Peyer's patch (tissue), 4 donors: Measurements from ENCODE around the gene SCGB1C1. TPM values are rescaled to one million over a fixed set of nuclear protein-coding genes. Genes with fewer than 3 reads are reported as not detected.

Experiments used
- DNase-seq, 3 donors: peaks; one replicate each; pipeline ENCODE4 v3.0.0-alpha.2; 2017 to 2019
- H3K27ac ChIP-seq, 4 donors: fragments of 200-600 bp; sonication (generic); one replicate each; pipeline ENCODE4 v1.5.1; 2016 to 2019
- H3K27me3 ChIP-seq, 2 donors: fragments of 200-600 bp; sonication (generic); one replicate each; pipeline ENCODE4 v1.5.1; 2019
- H3K36me3 ChIP-seq, 3 donors: fragments of 200-600 bp; sonication (generic); one replicate each; pipeline ENCODE4 v1.5.1; 2016 to 2019
- H3K4me1 ChIP-seq, 4 donors: fragments of 200-600 bp; sonication (generic); one replicate each; pipeline ENCODE4 v1.5.1; 2016 to 2019
- H3K4me3 ChIP-seq, 4 donors: fragments of 200-600 bp; sonication (generic); 1 replicate in 3 of 4; 2 replicates in 1 of 4; pipeline ENCODE4 v1.5.1; 2016 to 2019; ENCODE audit warnings: mild to moderate bottlenecking in 1 of 4
- H3K9me3 ChIP-seq, 4 donors: fragments of 200-600 bp; sonication (generic); one replicate each; pipeline ENCODE4 v1.5.1; 2016 to 2019; ENCODE audit warnings: mild to moderate bottlenecking in 1 of 4
- POLR2A ChIP-seq, 2 donors: fragments of 450-650 bp; IDR thresholded peaks; one replicate each; pipeline ENCODE4 v1.5.1; 2017; ENCODE audit warnings: antibody characterized with exemption in 2 of 2, mild to moderate bottlenecking in 2 of 2, moderate library complexity in 2 of 2
- total RNA-seq, 4 donors: library from RNA; depleted of rRNA; stranded (reverse); fragments of >200 nt; gene quantifications; one replicate each; pipeline ENCODE4 v1.1.0, GENCODE V29; 2016
- TF ChIP-seq, protein P1 (sequence below), 6 experiments: fragments of 450-650 bp in 4 of 6; fragments of 200-600 bp in 2 of 6; sonication (generic) in 1 of 6; IDR thresholded peaks; one replicate each; pipeline ENCODE4 v1.5.1; 2017 to 2019; ENCODE audit warnings: antibody characterized with exemption in 6 of 6, mild to moderate bottlenecking in 3 of 6, moderate library complexity in 1 of 6

Gene SCGB1C1
- total RNA-seq, 4 donors from 2014 or later = not detected

DNA sequence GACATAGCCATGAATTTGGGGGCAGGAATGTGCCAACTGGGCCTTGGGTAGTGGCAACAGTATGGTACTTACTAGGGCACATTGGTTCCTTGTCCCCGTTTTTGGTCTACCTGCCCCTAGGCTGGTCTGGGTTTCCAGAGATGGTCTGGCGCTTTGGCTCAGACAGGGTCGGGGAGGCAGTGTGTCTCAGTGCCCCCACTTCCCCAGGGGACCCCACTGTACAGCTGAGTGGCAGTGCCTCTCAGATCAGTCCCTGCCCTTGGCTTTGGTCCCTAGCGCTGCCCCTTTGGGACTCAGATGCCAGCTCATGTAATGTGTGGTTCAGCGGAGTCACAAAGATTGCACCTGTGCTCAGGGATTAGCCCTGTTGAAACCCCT is 17.9 kb downstream of the SCGB1C1 start:
- peaks cover 0 to 65% (median 0%) of the 10 kb centered on the region in 3 donors for H3K36me3 ChIP-seq
- peaks cover 3 to 25% (median 13%) of the 10 kb centered on the region in 4 donors for H3K4me1 ChIP-seq
- no peak overlapping the region for H3K4me3 ChIP-seq
- H3K27ac ChIP-seq = no peak overlapping the region
- no peaks in the 10 kb centered on the region for H3K27me3 ChIP-seq
- no peaks in the 10 kb centered on the region for H3K9me3 ChIP-seq
- TF ChIP-seq, protein P1, sequence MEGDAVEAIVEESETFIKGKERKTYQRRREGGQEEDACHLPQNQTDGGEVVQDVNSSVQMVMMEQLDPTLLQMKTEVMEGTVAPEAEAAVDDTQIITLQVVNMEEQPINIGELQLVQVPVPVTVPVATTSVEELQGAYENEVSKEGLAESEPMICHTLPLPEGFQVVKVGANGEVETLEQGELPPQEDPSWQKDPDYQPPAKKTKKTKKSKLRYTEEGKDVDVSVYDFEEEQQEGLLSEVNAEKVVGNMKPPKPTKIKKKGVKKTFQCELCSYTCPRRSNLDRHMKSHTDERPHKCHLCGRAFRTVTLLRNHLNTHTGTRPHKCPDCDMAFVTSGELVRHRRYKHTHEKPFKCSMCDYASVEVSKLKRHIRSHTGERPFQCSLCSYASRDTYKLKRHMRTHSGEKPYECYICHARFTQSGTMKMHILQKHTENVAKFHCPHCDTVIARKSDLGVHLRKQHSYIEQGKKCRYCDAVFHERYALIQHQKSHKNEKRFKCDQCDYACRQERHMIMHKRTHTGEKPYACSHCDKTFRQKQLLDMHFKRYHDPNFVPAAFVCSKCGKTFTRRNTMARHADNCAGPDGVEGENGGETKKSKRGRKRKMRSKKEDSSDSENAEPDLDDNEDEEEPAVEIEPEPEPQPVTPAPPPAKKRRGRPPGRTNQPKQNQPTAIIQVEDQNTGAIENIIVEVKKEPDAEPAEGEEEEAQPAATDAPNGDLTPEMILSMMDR (IDR thresholded peaks at IDR 0.05) = no peak
- DNase-seq = peak in 1 of 3 donors; percentile 42

DNA sequence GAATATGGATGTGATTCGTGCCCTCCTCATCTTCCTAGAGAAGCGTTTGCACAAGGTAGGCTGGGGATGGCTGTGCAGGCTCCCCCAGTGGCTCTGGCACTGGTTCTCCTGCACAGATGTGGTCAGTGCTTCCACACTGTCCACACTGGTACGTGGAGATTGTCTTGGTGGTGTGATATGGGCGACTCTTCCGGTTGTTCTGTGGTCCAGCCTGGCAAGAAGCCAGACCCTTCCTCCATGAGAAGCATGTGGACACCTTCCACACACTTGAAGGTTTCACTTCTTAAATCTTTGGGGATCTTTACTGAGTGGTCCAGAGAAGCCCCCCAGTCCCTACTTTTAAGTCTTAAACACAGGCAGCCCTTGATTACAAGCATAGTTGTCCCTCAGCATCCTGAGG is 18.4 kb downstream of the SCGB1C1 start:
- H3K27ac ChIP-seq = no peak overlapping the region

DNA sequence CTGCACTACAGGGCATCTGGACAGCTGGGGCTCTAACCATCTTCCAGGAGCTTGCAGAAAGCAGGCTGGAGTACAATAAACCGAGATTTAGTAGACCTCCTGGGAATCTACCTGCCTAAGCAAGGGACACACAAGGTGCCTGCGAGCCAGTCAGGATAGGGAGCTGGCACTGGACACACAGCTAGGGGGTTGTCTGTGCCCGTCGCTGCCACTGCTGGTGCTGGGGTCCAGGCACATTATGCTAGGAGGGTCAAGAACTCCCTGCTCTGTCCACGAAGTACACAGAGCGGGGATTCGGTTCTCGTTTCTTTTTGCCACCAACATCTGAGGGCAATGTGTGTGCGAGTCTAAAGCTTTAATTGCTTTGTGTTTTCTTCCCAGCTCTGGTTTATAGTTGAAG is 18.9 kb downstream of the SCGB1C1 start:
- Histone ChIP-seq H3K36me3 (peaks cover 0 to 74% (median 0%) of the 10 kb centered on the region in 3 donors), H3K27me3 (no peaks in the 10 kb centered on the region), H3K4me3 (no peak overlapping the region), H3K27ac (no peak overlapping the region), H3K9me3 (no peaks in the 10 kb centered on the region), H3K4me1 (peaks cover 3 to 18% (median 7%) of the 10 kb centered on the region in 4 donors)
- DNase-seq = peak in 1 of 3 donors; percentile 30
- TF ChIP-seq, protein P1 (IDR thresholded peaks at IDR 0.05) = no peak
- no peak for TF ChIP-seq POLR2A (IDR thresholded peaks at IDR 0.05)

More for the DNA sequence above, 18.4 kb downstream of the SCGB1C1 start:
- no peak for TF ChIP-seq POLR2A (IDR thresholded peaks at IDR 0.05)
- TF ChIP-seq, protein P1 (IDR thresholded peaks at IDR 0.05) = no peak
- H3K27me3 ChIP-seq = no peaks in the 10 kb centered on the region
- no peak overlapping the region for H3K4me3 ChIP-seq
- peaks cover 3 to 20% (median 8%) of the 10 kb centered on the region in 4 donors for H3K4me1 ChIP-seq
- H3K9me3 ChIP-seq = no peaks in the 10 kb centered on the region
- DNase-seq = peak in 1 of 3 donors; percentile 41
- H3K36me3 ChIP-seq = peaks cover 0 to 70% (median 0%) of the 10 kb centered on the region in 3 donors

DNA sequence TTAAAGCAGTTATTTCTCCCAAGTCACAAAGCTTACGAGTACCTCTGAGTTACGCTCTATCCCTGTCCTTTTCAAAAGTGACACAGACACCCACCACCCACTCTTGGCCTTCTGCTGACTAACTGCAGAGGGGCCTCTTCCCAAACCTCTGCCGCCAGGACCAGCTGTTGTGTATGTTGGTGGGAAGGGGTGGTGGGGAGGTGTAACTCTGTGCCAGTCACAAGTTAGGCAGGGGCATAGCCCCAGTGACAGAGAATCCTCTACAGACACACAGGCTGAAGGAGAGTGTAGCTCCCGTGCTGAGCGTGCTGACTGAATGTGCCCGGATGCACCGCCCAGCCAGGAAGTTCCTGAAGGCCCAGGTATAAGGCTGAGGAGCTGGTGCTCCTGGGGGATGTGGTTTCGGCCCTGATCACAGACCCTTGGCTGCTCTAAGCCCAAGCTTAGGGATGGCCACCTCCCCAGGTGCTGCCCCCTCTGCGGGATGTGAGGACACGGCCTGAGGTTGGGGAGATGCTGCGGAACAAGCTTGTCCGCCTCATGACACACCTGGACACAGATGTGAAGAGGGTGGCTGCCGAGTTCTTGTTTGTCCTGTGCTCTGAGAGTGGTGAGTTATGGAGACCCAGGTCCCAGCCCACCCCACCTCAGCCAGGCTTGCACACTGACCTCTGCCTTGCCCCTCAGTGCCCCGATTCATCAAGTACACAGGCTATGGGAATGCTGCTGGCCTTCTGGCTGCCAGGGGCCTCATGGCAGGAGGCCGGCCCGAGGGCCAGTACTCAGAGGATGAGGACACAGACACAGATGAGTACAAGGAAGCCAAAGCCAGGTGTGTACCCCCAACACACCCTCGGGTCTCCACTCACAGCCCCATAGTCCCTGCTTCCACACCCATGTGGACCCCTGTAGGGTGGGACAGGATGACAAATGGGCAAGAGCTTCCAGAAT is 19.5 kb downstream of the SCGB1C1 start:
- H3K36me3 ChIP-seq = peaks cover 0 to 74% (median 0%) of the 10 kb centered on the region in 3 donors
- no peak for TF ChIP-seq POLR2A (IDR thresholded peaks at IDR 0.05)
- peak in 1 of 3 donors; percentile 42 for DNase-seq

DNA sequence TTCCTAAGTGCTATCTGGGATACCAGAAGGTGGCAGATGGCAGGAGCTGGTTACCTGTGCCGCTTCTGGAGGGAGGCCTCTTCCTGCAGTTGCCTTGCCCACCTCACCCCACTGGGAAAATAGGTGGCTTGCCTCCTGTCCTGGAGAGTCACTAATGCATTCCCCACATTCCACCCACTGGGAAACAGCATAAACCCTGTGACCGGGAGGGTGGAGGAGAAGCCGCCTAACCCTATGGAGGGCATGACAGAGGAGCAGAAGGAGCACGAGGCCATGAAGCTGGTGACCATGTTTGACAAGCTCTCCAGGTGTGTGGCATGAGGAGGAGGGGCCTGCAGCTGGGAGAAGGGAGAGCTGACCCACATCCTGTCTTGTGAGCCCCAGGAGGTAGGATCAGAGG is 20.2 kb downstream of the SCGB1C1 start:
- DNase-seq = peak in 1 of 3 donors; percentile 33
- Histone ChIP-seq H3K27ac (no peak overlapping the region), H3K4me3 (no peak overlapping the region), H3K9me3 (no peaks in the 10 kb centered on the region), H3K27me3 (no peaks in the 10 kb centered on the region), H3K36me3 (peaks cover 0 to 74% (median 0%) of the 10 kb centered on the region in 3 donors), H3K4me1 (peaks cover 3 to 18% (median 7%) of the 10 kb centered on the region in 4 donors)
- TF ChIP-seq POLR2A (IDR thresholded peaks at IDR 0.05) = no peak
- TF ChIP-seq, protein P1 (IDR thresholded peaks at IDR 0.05) = no peak

More for the DNA sequence above, 19.5 kb downstream of the SCGB1C1 start:
- Histone ChIP-seq H3K9me3 (no peaks in the 10 kb centered on the region), H3K27me3 (no peaks in the 10 kb centered on the region), H3K4me1 (peaks cover 3 to 18% (median 7%) of the 10 kb centered on the region in 4 donors), H3K27ac (no peak overlapping the region), H3K4me3 (no peak overlapping the region)

DNA sequence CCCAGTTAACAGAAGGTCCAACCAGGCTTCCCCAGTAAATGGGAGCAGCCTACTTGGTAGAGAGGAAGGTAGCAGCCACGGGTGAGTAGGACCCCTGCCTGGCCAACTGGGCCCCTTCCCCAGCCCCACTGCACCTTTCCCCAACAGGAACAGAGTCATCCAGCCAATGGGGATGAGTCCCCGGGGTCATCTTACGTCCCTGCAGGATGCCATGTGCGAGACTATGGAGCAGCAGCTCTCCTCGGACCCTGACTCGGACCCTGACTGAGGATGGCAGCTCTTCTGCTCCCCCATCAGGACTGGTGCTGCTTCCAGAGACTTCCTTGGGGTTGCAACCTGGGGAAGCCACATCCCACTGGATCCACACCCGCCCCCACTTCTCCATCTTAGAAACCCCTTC is 21.2 kb downstream of the SCGB1C1 start:
- Histone ChIP-seq H3K36me3 (peaks cover 0 to 74% (median 0%) of the 10 kb centered on the region in 3 donors), H3K4me1 (peaks cover 3 to 18% (median 5%) of the 10 kb centered on the region in 4 donors), H3K27ac (no peak overlapping the region), H3K4me3 (no peak overlapping the region), H3K27me3 (no peaks in the 10 kb centered on the region), H3K9me3 (no peaks in the 10 kb centered on the region)
- DNase-seq = peak in 1 of 3 donors; percentile 42
- TF ChIP-seq POLR2A (IDR thresholded peaks at IDR 0.05) = no peak
- TF ChIP-seq, protein P1 (IDR thresholded peaks at IDR 0.05) = no peak
